Small intestine (tissue), 16 donors: Measurements from ENCODE around the gene BCAS2. TPM values are rescaled to one million over a fixed set of nuclear protein-coding genes. Genes with fewer than 3 reads are reported as not detected.
A peak's percentile ranks its signal among the peaks of the same experiment; 100 is the strongest.

Experiments
- DNase-seq, 2 donors: peaks; one replicate each; pipeline versions ENCODE4 v3.0.0 to v3.0.0-alpha.2; 2013
- FAIRE-seq: peaks from 2 replicates; lab custom pipeline; 2012; peaks lifted over from hg19 to GRCh38; lab: Jason Lieb, UNC
- H3K27ac ChIP-seq, 3 donors: one replicate each; pipeline ENCODE4 v1.5.1; 2013; ENCODE audit warnings: low read length in 2 of 3, mild to moderate bottlenecking in 2 of 3, control low read depth in 1 of 3, inconsistent platforms in 1 of 3, low read depth in 1 of 3, moderate library complexity in 1 of 3
- H3K27me3 ChIP-seq, 3 donors: one replicate each; pipeline ENCODE4 v1.6.1; 2013; ENCODE audit warnings: low read length in 3 of 3, inconsistent platforms in 1 of 3; ENCODE audit not compliant: control insufficient read depth in 3 of 3, insufficient read depth in 3 of 3
- H3K36me3 ChIP-seq, 3 donors: one replicate each; pipeline ENCODE4 v1.6.1; 2013; ENCODE audit warnings: low read length in 3 of 3, inconsistent platforms in 1 of 3, low read depth in 1 of 3, mild to moderate bottlenecking in 1 of 3, moderate library complexity in 1 of 3; ENCODE audit not compliant: control insufficient read depth in 3 of 3, insufficient read depth in 2 of 3
- H3K4me1 ChIP-seq, 3 donors: one replicate each; pipeline ENCODE4 v1.6.1; 2013; ENCODE audit warnings: low read length in 2 of 3, inconsistent platforms in 1 of 3, low read depth in 1 of 3, mild to moderate bottlenecking in 1 of 3, moderate library complexity in 1 of 3; ENCODE audit not compliant: control insufficient read depth in 3 of 3, insufficient read depth in 2 of 3
- H3K4me3 ChIP-seq, 3 donors: one replicate each; pipeline ENCODE4 v1.5.1; 2013; ENCODE audit warnings: low read length in 3 of 3, control low read depth in 1 of 3, inconsistent platforms in 1 of 3, low read depth in 1 of 3, mild to moderate bottlenecking in 1 of 3, moderate library complexity in 1 of 3
- H3K9me3 ChIP-seq, 2 donors: one replicate each; pipeline ENCODE4 v1.6.1; 2013; ENCODE audit warnings: low read depth in 1 of 2, low read length in 1 of 2; ENCODE audit not compliant: control insufficient read depth in 2 of 2, insufficient read depth in 1 of 2
- WGBS, 3 donors: extraction: QIAGEN DNeasy Blood & Tissue Kit; methylation state at CpG; one replicate each; pipeline ENCODE4 v1.1.7; 2013; 5-methylcytosine and 5-hydroxymethylcytosine counted together
- long read RNA-seq, 10 donors: transcript quantifications; one replicate each; lab custom pipeline, GENCODE V29; 2026
- polyA plus RNA-seq, 4 donors: library from polyadenylated mRNA; stranded (reverse) in 3 of 4; unstranded in 1 of 4; fragments of 200-250 nt in 3 of 4; fragments of 120-200 nt in 1 of 4; gene quantifications; one replicate each; pipeline versions ENCODE4 v1.2.1 to v1.2.3, GENCODE V29; 2013
- donor health status: healthy with polysubstance abuse.
- donor health status: control.
- donor health status: control.
- donor health status: Bipolar disorder and iron deficiency.
- donor health status: healthy.

BCAS2 gene
- polyA plus RNA-seq = 10 to 100 TPM; 36.5 to 41.0 (median 38.6) TPM
- long read RNA-seq, donor 1 = 0 reads
- long read RNA-seq, donor 2, transcript BCAS2-201 (7 exons, 1,299 nt) = major isoform, 9 of 9 reads
- long read RNA-seq, donor 2, partial matches to known transcripts = 0 of 9 reads
- long read RNA-seq, donor 2, other reads (novel, unspliced or antisense) = 0 of 9 reads
- long read RNA-seq, donor 3, transcript BCAS2-201 (7 exons, 1,299 nt) = major isoform, 9 of 9 reads
- long read RNA-seq, donor 3, partial matches to known transcripts = 0 of 9 reads
- long read RNA-seq, donor 3, other reads (novel, unspliced or antisense) = 0 of 9 reads
- long read RNA-seq, donor 4 = 0 reads
- long read RNA-seq, donor 5, partial matches to known transcripts = 0 of 3 reads
- long read RNA-seq, donor 5, other reads (novel, unspliced or antisense) = 0 of 3 reads
- long read RNA-seq, donor 6, transcript BCAS2-201 (7 exons, 1,299 nt) = major isoform, 13 of 13 reads
- long read RNA-seq, donor 6, partial matches to known transcripts = 0 of 13 reads
- long read RNA-seq, donor 6, other reads (novel, unspliced or antisense) = 0 of 13 reads
- long read RNA-seq, donor 7 = 0 reads
- long read RNA-seq, donor 8, partial matches to known transcripts = 0 of 3 reads
- long read RNA-seq, donor 8, other reads (novel, unspliced or antisense) = 0 of 3 reads
- long read RNA-seq, donor 9, partial matches to known transcripts = 0 of 4 reads
- long read RNA-seq, donor 9, other reads (novel, unspliced or antisense) = 0 of 4 reads
- long read RNA-seq, donor 10, transcript BCAS2-201 (7 exons, 1,299 nt) = major isoform, 24 of 24 reads
- long read RNA-seq, donor 10, partial matches to known transcripts = 0 of 24 reads
- long read RNA-seq, donor 10, other reads (novel, unspliced or antisense) = 0 of 24 reads

DNA sequence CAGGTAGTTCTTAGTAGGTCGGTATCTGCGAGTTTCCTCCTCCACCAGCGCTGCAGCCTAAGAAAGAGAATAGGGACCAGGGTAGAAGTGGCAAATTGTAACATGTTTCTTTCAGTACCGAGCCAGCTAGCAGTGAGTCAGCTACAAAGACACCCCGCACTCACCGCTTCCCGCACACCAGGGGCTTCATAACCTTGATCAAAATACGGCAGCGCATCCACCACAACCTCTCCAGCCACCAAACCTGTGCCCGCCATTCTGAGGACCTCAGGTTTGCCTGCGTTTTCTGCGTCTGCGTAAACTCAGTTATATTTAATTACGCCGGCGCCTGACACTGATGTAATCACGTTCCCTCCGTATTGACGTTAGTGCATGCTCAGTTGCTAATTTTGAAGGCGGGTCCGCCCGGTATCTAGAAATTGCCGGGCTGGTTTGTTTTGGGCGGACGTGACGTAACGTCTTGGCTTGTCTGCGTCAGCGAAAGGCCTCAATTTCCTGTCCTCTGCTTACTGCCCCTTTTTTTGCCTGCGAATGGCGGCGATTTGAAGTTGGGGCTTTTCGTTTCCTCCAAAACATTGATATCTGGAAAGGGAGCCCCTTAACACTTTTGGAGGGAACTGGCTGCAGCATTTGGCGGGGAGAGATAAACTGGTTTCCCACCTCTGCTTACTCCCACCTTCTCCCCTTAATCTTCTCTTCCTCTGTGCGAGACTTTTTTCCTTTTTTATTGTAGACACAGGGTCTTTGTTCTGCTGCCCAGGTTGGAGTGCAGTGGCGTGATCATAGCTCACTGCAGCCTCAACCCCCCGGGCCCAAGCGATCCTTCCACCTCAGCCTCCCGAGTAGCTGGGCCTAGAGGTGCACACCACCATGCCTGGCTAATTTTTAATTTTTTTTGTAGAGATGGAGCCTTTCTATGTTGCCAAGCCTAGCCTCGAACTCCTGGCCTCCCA lies at the start of gene BCAS2:
Gene BCAS2 (minus strand): TSS at position 281 of the 953 bp plus-strand sequence. CDS start 24 bp downstream, at position 257.
- DNase-seq (peak; percentile 99), FAIRE-seq (peak; percentile 79)
- peaks cover 0 to 7% (median 0%) of the 10 kb centered on the region in 3 donors for H3K4me1 ChIP-seq
- peak within 1 kb of the TSS; percentile 90 to 95 (median 91) for H3K27ac ChIP-seq
- H3K4me3 ChIP-seq = peak within 1 kb of the TSS; percentile 50 to 87 (median 79)
- 4 to 6% (median 5%) methylated on average over 40 of the region's 40 CpGs for WGBS, 3 donors
- H3K9me3 ChIP-seq = no peaks in the 10 kb centered on the region
- no peaks in the 10 kb centered on the region for H3K27me3 ChIP-seq
- peaks cover 2 to 15% (median 5%) of the 10 kb centered on the region in 3 donors for H3K36me3 ChIP-seq

DNA sequence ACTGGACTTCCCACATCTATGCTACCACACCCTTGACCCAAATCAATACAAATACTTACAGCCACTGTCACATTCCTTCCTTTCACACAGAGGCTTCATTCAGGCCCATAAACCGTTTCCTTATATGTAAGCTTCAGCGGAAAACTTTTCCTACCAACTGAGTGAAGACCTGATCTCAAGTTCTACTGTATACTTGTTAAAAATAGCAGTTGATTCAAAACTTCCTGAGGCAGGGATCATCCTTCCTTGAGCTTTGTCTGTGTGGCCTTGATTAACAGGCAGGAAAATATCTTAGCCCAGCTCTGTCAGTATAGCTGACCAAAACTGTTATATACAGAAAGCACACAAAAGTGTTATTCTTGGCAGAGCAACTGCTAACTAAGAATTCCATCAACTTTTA lies 45.7 kb upstream of the BCAS2 start:
- H3K36me3 ChIP-seq = no peaks in the 10 kb centered on the region
- H3K9me3 ChIP-seq = no peaks in the 10 kb centered on the region
- DNase-seq (no peak), FAIRE-seq (no peak)
- no peak overlapping the region for H3K27ac ChIP-seq
- H3K4me3 ChIP-seq = no peak overlapping the region
- WGBS, 3 donors = 30 to 52% (median 40%) methylated on average over 2 of the region's 2 CpGs
- no peaks in the 10 kb centered on the region for H3K27me3 ChIP-seq
- H3K4me1 ChIP-seq = no peaks in the 10 kb centered on the region

DNA sequence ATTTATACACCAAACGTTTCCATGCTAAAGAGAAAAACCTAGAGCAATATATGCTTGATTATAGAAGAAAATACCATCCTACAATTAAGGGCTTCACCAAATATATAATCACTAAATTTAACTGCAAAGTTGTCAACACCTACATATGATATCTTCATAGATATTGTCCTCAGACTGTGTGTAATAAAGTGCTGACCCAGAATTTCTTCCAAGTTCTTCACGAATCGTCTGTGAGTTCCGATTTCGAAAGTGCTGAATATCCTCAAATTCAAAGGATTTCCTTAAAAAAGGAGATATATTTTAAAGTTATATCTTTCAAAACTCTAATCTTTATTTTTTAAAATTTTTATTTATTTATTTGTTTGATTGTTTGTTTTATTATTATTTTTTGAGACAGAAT lies 41.9 kb upstream of the BCAS2 start:
- Histone ChIP-seq H3K27me3 (no peaks in the 10 kb centered on the region), H3K9me3 (no peaks in the 10 kb centered on the region), H3K4me1 (no peaks in the 10 kb centered on the region), H3K36me3 (no peaks in the 10 kb centered on the region), H3K4me3 (no peak overlapping the region), H3K27ac (no peak overlapping the region)
- FAIRE-seq (no peak), DNase-seq (no peak)
- 92 to 96% (median 92%) methylated on average over 5 of the region's 5 CpGs for WGBS, 3 donors

DNA sequence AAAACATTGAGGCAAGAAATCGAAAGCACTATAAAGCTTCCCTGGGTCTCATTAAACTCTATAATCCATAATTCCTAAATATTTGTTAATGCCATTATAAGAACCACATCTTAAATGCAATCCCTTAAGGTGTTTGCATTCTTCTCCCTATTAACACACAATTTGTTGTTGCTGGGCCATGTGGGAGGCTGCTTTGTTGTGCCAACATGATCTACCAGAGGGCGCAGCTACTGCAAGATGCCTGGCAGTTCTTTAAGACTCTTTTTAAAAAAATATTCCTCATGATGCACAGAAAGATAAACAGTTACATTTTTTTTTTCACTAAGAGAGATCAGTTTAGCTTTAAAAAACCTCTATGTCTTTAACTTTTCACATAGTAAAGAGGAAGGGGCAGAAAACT lies 39.0 kb upstream of the BCAS2 start:
- Histone ChIP-seq H3K9me3 (no peaks in the 10 kb centered on the region), H3K4me3 (no peak overlapping the region), H3K27ac (no peak overlapping the region), H3K27me3 (no peaks in the 10 kb centered on the region), H3K36me3 (no peaks in the 10 kb centered on the region), H3K4me1 (no peaks in the 10 kb centered on the region)
- WGBS, 3 donors = 71 to 87% (median 73%) methylated on average over 2 of the region's 2 CpGs
- FAIRE-seq (no peak), DNase-seq (no peak)

DNA sequence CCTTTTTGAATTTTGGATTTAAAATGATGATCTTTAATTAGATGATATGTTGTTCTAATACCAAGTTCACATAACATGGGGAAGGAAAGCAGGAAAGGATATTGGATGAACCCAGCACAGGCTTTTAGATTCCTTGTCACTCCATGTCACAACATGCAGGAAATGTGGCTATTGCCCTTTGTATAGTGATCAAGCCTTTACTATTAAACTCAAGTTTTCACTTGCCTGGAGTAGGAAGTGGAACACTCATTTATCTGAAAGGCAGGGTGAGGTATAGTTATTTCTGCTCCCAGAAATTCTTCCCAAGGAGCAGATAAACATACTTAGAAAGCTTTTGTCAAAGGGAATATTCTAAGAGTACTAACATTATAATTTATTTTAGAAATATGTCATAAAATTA lies 37.2 kb upstream of the BCAS2 start:
- Histone ChIP-seq H3K4me3 (no peak overlapping the region), H3K27ac (no peak overlapping the region), H3K9me3 (no peaks in the 10 kb centered on the region), H3K36me3 (no peaks in the 10 kb centered on the region), H3K27me3 (no peaks in the 10 kb centered on the region), H3K4me1 (no peaks in the 10 kb centered on the region)
- DNase-seq (no peak), FAIRE-seq (no peak)

DNA sequence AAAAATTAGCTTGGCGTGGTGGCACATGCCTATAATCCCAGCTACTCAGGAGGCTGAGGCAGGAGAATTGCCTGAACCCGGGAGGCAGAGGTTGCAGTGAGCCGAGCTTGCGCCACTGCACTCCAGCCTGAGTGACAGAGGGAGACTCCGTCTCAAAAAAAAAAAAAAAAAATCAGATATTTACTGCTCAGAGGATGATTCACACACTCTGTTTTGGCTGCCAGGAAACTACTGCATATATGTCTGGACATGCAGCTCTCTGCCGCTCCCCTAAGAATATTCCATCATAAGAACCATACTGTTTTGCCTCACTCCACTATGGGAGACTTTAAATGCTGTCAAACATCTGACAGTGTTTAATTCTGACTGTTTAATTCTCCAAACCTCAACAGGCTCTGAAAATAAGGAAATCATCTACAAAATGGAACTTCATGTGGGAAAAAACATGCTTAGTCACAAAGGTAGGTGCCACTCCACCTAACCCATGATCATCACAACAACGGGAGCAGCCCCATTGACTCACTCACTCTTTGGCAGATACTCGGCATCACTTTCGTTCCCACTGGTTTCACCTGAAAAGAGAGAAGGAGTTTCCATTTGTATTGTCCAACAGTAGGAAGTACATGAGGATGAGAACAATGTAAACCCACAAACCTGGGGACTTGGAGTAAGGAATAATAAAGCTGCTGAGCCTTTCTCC lies 29.3 kb upstream of the BCAS2 start:
- no peaks in the 10 kb centered on the region for H3K4me1 ChIP-seq
- no peak for FAIRE-seq
- H3K4me3 ChIP-seq = no peak overlapping the region
- no peaks in the 10 kb centered on the region for H3K27me3 ChIP-seq
- no peaks in the 10 kb centered on the region for H3K36me3 ChIP-seq
- H3K9me3 ChIP-seq = no peaks in the 10 kb centered on the region
- no peak overlapping the region for H3K27ac ChIP-seq
- WGBS, 3 donors = 89 to 93% (median 92%) methylated on average over 9 of the region's 9 CpGs
- DNase-seq = no peak

DNA sequence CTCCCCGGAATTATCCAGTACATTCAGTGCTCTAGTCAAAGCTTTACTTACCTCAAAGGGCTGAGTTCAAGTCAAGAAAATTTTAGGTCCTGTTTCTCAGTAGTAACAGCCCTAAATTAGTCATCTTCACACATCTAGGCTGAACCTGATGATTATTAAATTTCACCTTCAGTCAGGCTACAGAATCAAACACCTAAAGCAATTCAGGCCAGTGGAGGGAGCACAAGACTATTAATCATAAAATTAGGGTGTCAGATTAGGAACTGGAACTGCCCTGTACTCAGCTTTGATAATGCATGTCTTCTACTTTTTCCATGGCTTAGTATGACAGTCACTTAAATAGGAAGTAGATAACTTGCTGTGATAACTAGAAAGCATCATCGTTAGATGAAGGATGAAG lies 28.4 kb upstream of the BCAS2 start:
- DNase-seq (no peak), FAIRE-seq (no peak)
- H3K36me3 ChIP-seq = no peaks in the 10 kb centered on the region
- no peak overlapping the region for H3K27ac ChIP-seq
- H3K9me3 ChIP-seq = no peaks in the 10 kb centered on the region
- no peaks in the 10 kb centered on the region for H3K27me3 ChIP-seq
- WGBS, 3 donors = 89 to 95% (median 95%) methylated on average over 2 of the region's 2 CpGs
- H3K4me3 ChIP-seq = no peak overlapping the region
- no peaks in the 10 kb centered on the region for H3K4me1 ChIP-seq
